Measurements from ENCODE around the gene PRODH2. TPM values are rescaled to one million over a fixed set of nuclear protein-coding genes. Genes with fewer than 3 reads are reported as not detected.

Gene PRODH2
- polyA plus RNA-seq, 1 of the 3 experiments (the other 2 are of a cell fraction), result not detected

GRCh38 chr19:35822579-35822978, 9.9 kb upstream of the PRODH2 start:
- ChIA-PET CTCF (interaction anchor here (1.3 kb wide), 1 partner anchor 59 kb away, joined by 3 read pairs; no protein-coding TSS in a partner anchor), POLR2A (no interaction called here)
- Histone ChIP-seq H3K4me2 (no peak overlapping the region), H3K79me2 (ENCODE audit: insufficient read depth) (no peaks in the 10 kb centered on the region), H3K4me3 (ENCODE audit: low read depth in 2 of 2, low read length in 1 of 2) (no peak overlapping the region), H3K4me1 (ENCODE audit: control insufficient read depth in 1 of 2, insufficient read depth in 2 of 2, low read depth in 1 of 2, low read length in 1 of 2) (no peaks in the 10 kb centered on the region), H2AFZ (ENCODE audit: low read depth) (no peak overlapping the region), H3K9me2 (no peaks in the 10 kb centered on the region), H3K9ac (no peak overlapping the region), H4K20me1 (ENCODE audit: insufficient read depth) (no peaks in the 10 kb centered on the region), H3K9me3 (no peaks in the 10 kb centered on the region), H3K36me3 (replicated peaks in 1 of 2; ENCODE audit: control insufficient read depth in 1 of 2, insufficient read depth in 2 of 2, low read length in 1 of 2) (no peaks in the 10 kb centered on the region), H3K27ac (ENCODE audit: low read depth in 2 of 2, low read length in 1 of 2) (no peak overlapping the region), H3F3A (replicated peaks; ENCODE audit: insufficient read depth) (peaks cover 4% of the 10 kb centered on the region), H3K27me3 (ENCODE audit: insufficient read depth) (peaks cover 5% of the 10 kb centered on the region; the same call in 1 of the 2 replicates)
- DNase-seq, result no peak
- TF ChIP-seq EP300 (IDR thresholded peaks at IDR 0.05; ENCODE audit: borderline replicate concordance in 1 of 2, low read depth in 1 of 2, low read length in 1 of 2), result no peak
- TF ChIP-seq NRF1 (IDR thresholded peaks at IDR 0.05; ENCODE audit: low read depth, low read length), result no peak
- WGBS (ENCODE audit: low lambda C conversion rate), result 18% methylated on average over 3 of the region's 3 CpGs

- H2AFZ ChIP-seq (ENCODE audit: low read depth), result no peak overlapping the region
- ChIA-PET POLR2A (no interaction called here), CTCF (interaction anchor here (1.9 kb wide), 1 partner anchor 124 kb away, joined by 6 read pairs; no protein-coding TSS in a partner anchor)
- peaks cover 4% of the 10 kb centered on the region for H3F3A ChIP-seq (replicated peaks; ENCODE audit: insufficient read depth)
- H3K4me2 ChIP-seq, result no peak overlapping the region
- H3K9me2 ChIP-seq, result no peaks in the 10 kb centered on the region
- no peak overlapping the region for H3K9ac ChIP-seq
- DNase-seq, result no peak
- H4K20me1 ChIP-seq (ENCODE audit: insufficient read depth), result no peaks in the 10 kb centered on the region
- H3K27me3 ChIP-seq (ENCODE audit: insufficient read depth), result no peaks in the 10 kb centered on the region; the same call in 1 of the 2 replicates
- H3K27ac ChIP-seq (ENCODE audit: low read depth in 2 of 2, low read length in 1 of 2), result no peak overlapping the region
- no peaks in the 10 kb centered on the region for H3K9me3 ChIP-seq
- no peak overlapping the region for H3K4me3 ChIP-seq (ENCODE audit: low read depth in 2 of 2, low read length in 1 of 2)
- H3K4me1 ChIP-seq (ENCODE audit: control insufficient read depth in 1 of 2, insufficient read depth in 2 of 2, low read depth in 1 of 2, low read length in 1 of 2), result no peaks in the 10 kb centered on the region
- WGBS (ENCODE audit: low lambda C conversion rate), result 6% methylated on average over 3 of the region's 3 CpGs
- no peaks in the 10 kb centered on the region for H3K79me2 ChIP-seq (ENCODE audit: insufficient read depth)
- no peak for TF ChIP-seq FOXJ3 (CRISPR knock-in tag; IDR thresholded peaks at IDR 0.05)
- no peak for TF ChIP-seq TCF12 (IDR thresholded peaks at IDR 0.05)
- TF ChIP-seq MEF2A (IDR thresholded peaks at IDR 0.05; ENCODE audit: borderline replicate concordance, low read depth), result no peak
- no peak for TF ChIP-seq JUND (IDR thresholded peaks at IDR 0.05)
- no peak for TF ChIP-seq MXI1 (IDR thresholded peaks at IDR 0.05; ENCODE audit: low read depth, low read length)
- TF ChIP-seq USF2 (IDR thresholded peaks at IDR 0.05; ENCODE audit: borderline replicate concordance, low read depth, low read length), result no peak
- no peak for TF ChIP-seq GATA2 (CRISPR knock-in tag; IDR thresholded peaks at IDR 0.05)
- TF ChIP-seq GABPA (IDR thresholded peaks at IDR 0.05; ENCODE audit: low read depth), result no peak
- no peak for TF ChIP-seq NRF1 (IDR thresholded peaks at IDR 0.05; ENCODE audit: low read depth, low read length)
- TF ChIP-seq SMC3 (IDR thresholded peaks at IDR 0.05; ENCODE audit: low read depth, low read length), result no peak
- TF ChIP-seq ZBTB33 (IDR thresholded peaks at IDR 0.05; ENCODE audit: borderline replicate concordance, low read depth), result no peak
- TF ChIP-seq RCOR1 (IDR thresholded peaks at IDR 0.05; ENCODE audit: low read length), result no peak
- H3K36me3 ChIP-seq (replicated peaks in 1 of 2; ENCODE audit: control insufficient read depth in 1 of 2, insufficient read depth in 2 of 2, low read length in 1 of 2), result no peaks in the 10 kb centered on the region
These were observed 5.8 kb upstream of the PRODH2 start for GRCh38 chr19:35818445-35818844.

Data from SK-N-SH (cell line).